GM19455 (cell line): ENCODE results near the gene BCOR.

Source experiments
- ATAC-seq: cut with Tn5 transposase; IDR thresholded peaks from one replicate; pipeline ENCODE4 v1.9.1; 2021; ENCODE audit not compliant: unreplicated experiment

BCOR gene

DNA sequence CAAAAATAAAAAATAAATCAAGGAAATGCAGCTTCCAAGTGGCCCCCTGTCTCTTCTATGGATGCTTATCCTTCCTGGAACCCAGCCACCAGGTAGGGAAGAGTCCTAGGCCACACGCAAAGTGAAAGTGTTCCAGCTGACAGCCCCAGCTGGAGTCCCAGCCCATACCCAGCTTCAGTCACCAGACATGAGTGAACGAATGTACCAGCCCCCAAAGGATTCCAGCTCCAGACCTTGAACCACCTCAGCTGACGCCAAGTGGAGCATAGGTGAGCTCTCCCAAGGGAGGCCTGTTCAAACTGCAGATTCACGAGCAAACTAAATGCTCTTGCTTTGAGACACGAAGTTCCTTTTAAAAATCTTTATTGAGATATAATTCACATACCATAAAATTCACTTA, 62.0 kb downstream of the BCOR start:
- no peak for ATAC-seq

DNA sequence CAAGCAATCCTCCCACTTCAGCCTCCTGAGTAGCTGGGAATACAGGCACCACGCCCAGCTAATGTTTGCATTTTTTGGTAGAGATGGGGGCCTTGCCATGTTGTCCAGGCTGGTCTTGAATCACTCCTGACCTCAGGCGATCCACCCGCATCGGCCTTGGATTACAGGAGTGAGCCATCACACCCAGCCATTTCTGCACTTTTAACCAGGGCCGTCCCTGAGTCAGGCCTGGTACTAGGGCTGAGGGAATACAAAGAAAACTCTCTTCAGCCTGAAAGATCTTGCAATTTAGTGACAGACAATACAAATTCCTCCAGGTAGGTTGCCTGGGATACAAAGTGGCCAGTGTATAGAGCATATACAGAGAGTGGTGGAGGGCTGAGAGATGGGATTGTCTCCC, 65.8 kb downstream of the BCOR start:
- ATAC-seq: no peak

DNA sequence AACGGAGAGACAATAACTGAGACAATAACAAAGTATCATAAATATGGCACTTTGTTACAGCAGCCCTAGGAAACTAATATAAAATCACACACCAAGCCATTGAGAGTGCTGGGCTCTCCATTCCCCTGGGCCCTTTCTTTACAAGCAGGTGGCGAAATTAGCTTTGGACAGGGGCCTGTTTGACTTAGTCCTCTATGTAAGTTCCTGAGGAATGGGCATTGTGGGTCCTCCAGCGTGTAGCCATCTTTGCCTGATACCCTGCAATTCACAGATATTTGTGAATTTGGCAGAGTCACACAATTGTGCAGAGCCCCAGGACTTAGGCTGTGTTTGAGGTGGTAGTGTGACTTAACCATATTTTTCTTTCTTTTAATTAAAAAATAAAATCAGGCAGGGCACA, 67.6 kb downstream of the BCOR start:
- no peak for ATAC-seq

DNA sequence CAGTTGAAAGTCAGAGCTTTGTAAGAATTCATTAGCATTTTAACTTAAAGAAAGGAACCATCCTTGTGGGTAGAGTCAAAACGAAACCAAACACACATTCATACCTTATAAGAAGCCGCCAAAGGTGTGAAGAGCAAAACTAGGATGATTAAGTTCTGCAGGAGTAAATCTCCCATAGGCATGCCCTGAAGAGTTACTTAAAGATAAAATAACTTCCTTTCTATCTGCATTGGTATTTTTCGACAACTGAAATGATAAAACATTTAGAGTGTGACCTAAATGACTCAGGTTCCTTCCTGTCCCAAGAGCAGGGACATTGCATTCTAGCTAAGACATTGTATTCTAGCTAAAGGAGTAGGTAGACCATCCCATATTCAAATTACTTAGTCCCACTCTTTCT, 75.3 kb downstream of the BCOR start:
- no peak for ATAC-seq

DNA sequence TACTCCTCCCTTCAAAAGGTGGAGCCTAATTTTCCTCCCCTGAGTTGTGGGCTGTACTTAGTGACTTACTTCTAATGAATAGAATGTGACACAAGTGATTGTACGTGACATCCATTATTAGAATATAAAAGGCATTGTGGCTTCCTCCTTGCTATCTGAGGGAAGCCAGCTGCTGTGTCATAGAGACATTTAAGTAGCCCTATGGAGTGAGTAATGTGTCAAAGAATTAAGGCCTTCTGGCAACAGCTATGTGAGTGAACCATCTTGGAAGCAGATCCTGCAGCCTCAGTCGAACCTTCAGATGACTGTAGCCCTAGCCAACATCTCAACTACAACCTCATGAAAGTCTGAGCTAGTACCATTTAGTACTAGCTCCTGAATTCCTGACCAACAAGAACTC, 76.1 kb downstream of the BCOR start:
- ATAC-seq: no peak

DNA sequence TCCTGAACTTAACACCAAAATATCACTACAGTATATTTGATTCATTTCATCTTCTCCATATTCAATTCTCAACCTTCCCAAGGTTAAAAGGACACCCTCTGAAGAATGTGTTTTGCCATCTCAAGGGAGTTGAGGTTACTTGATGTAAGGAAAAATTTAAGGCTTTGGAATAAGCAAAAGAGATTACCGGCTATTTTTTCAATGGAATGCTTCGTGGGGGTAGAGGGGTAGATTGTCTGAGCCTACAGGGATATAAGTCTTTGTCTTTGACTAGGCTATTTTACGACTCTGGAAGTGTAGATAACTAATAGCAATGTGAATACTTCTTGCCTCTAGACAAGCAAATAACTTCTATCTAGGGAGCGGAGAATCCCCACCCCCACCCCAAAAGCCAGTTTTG, 78.2 kb downstream of the BCOR start:
- no peak for ATAC-seq

DNA sequence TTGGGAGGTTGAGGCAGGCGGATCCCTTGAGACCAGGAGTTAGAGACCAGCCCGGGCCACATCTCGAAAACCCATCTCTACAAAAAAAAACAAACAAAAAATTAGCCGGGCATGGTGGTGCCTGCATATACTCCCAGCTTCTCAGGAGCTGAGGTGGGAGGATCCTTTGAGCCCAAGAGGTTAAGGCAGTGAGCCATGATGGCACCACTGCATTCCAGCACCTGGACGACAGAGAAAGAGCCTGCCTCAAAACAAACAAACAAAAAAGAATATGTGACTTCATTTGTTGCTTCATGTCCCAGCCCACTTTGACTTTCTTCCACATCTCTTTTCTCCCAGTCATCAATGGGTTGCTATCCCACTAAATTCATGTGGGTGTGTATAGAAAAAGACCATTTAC, 79.7 kb downstream of the BCOR start:
- no peak for ATAC-seq

DNA sequence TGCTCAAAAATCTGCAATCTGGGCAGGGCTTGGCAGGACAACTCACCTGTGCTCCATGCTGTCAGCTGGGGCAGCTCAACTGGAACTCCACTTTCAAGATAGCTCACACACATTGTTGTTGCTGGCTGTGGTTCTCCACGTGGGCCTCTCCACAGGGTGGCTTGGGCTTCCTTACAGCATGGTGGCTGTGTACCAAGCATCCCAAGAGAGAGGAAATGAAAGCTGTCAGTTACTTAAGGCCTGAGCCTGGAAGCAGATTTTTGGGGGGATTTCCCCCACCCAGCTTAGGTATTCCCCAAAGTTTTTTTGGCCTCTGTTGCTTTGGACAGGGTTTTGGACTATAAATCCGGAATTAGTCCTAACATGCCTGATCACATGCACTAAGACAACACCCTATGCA, 81.0 kb downstream of the BCOR start:
- no peak for ATAC-seq

DNA sequence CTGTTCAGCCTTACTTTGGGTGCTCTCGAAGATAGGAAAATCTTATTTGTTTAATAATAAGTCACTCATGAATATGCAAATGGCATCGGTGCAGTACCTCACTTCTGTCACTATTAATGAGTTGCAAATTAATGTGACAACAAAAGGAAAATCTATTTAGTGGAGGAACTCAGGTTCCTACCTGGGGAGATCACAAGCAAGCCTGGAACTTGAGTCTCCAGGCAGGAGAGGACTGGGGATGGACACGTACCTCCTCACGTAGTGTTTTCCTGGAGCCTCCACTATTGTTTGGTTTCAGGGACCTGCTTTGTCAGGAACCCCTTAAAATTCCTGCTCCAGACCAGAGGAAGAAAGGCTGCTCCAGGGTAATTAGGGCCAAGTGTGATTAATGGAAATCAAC, 82.1 kb downstream of the BCOR start:
- no peak for ATAC-seq

DNA sequence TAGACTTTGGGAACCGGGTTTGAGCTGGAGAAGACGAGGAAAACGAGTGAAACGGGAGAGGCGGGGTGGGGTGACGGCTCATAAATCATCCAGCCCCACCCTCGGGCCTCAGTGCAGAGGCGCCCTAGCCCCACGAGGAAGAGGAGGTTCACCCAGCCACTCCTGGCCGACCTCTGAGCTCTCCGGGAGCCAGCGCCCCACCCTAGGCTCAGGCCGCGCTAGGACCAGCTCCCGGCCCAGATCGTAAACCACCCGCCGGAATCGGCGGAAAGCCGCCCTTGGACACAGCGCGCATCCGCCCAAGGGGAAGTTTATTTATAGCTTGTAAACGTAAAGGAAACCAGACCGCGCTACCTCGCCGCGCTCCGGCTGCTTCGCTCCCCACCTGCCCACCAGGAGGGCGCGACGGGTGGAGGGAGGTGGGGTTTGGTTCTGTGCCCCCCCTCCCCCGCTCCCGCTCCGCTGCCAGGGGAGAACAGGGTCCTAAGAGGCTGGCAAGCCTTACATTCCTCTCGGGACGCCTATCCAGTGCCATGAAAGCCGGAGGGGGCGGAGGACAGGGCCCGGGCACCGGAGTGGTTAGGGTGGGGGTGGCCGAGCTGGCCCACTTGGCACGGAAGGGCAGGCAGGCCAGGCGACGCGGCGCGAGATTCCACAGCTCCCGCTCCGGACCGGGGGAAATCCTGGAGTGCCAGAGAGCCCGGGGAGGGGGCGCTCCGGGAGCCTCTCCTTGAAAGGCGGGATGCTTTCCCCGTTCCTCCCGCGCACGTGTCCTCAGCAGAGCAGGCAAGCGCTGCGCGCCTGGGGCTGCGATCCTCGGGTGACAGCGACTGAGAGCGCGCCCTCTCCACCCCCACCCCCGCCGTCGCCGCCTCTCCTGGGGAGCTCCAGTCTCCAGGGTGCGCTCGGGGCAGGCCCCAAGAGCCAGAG, 84.2 kb downstream of the BCOR start:
- peak; percentile 48 for ATAC-seq

DNA sequence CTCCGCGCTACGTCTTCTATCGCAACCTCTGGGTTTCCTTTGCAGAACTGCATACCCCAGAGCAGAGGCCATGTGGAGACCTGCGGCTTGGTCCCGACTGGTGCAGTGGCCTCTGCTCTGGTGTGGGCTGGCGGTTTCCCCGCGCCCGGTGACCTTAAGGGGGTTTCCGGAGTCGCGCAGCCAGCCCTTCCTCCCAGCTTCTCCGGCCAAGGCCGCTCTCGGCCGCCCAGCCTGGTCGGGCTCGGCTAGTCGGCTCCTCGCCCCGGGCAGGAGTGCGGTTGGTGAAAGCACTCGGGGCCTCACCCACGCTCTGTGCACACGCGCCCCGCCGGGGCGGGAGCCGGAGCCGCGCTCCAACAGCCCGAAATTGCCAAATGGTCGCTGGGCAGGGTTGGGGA, 84.9 kb downstream of the BCOR start:
- peak; percentile 43 for ATAC-seq

DNA sequence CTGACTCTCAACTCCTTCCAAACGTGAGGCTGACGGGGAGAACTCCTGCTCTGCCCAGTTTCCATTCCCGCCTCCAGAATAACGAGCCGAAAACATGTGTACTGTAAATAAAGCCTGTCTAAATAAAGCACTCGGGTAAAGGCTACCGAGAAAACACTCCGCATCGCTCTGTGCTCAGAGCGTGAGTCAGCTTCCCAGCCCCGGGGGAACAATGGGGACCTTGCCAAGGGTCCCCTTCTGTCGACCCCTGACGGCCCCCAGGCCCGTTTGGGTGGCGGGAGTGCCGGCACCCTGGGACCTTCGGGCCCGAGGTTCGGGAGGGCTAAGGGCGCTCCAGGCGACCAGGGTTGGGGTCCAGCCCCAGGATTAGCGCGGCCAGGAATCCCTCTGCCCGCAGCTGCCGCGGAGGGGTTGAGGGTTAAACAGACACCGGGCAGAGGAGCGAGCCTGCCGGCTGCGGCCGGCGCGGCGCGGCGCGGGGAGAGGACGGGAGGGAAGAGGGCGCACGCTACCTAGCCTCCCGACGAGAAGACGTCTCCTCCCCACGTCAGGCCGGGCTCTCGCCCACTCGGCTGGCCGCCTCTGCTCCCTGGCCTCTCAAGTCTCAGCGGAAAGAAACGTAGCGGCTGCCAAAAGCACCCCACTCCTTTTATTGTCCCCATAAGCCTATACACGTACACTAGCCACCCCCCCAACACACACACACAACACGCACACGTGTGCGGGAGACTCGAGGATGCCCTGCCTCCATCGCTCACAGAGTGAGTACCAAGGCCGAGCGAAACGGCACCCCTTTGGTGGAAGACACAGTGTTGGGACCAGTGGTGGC, 85.5 kb downstream of the BCOR start:
- peak; percentile 16 for ATAC-seq

DNA sequence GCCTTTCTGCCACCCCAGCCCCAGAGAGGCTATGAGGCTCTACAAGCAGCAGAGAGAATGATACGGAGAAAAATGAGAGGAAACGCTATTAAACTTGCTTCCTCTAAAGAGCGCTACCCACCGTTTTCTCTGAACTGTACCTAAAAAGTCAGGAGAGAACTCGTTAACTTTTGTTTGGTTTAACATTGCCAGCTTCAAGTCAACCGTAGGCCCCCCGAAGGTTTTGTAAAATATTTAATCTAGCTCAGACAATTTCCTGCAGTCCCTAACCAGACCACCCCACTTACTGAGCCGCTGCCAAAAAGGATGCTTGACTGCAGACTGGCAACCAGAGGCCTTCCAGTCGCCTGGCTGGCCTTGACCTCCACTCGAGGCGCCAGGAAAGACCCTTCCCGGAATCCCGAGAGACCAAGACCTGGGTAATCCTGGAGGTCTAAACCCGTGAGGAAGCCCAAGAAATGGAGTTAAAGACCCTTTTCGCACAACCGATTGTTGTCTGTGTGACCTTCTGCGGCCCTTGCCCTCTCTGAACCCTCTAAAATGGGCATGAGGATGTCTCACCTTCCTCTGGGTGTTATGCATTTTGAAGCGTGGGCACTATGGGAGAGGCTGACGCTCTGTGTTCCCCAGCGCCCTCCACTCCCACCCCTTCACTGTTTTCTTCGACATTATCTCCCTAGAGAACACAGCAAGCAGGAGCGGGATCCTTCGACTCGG, 86.3 kb downstream of the BCOR start:
- no peak for ATAC-seq

DNA sequence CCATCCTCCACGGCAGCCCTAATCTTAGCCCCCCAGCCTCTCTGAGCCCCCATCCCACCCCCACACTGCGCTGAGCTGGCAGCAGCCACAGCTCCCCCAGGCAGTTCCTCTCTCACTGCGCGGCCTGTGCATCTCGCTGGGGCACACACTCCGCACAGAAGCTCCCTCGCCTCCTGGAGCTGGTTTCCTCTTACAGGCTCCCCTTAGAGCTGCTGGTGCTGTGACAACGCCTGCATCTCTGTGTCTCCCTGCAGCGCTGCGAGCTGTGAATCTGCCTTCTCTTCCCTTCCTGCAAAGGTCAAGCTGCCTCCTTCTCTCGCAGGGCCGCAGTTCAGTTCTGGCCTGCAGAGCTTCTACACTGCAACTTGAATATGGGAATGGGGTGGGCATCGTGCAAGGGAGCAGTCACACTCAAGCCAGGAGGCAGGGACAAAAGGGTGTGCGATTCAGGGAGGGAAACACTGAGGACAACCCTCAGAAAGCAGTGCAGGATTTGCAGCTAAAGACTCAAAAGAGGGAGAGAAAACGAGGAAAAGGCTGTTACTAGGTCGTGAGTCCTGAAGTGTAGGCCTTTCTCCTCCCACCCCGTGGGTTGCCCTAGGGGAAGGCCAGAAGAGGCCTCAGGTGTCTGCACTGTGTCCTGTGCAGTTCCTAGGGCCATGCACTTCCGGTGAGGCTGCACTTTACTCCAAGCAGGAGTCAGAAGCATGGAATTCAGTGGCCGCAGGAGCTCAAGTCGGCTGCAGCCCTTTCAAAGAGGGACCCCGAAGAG, 87.0 kb downstream of the BCOR start:
- ATAC-seq: no peak

DNA sequence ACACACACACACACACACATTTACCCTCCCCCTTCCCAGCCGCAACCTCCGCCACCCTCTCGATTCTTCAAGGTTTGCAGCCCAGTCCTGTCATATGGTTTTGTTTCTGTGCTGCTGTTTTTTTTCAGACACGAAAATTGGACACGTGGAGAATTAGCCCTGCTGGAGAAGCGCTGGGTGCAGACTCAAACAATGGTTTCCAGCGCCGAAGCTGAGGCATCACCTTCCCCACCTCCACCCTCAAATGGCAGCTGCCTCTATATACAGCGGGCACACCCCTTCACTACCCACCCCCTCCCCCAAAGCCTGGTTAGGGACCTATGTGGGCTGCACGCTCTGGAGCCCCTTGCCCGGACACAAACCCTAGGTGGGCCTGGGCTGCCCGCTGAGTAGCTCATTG, 87.9 kb downstream of the BCOR start:
- ATAC-seq: no peak

DNA sequence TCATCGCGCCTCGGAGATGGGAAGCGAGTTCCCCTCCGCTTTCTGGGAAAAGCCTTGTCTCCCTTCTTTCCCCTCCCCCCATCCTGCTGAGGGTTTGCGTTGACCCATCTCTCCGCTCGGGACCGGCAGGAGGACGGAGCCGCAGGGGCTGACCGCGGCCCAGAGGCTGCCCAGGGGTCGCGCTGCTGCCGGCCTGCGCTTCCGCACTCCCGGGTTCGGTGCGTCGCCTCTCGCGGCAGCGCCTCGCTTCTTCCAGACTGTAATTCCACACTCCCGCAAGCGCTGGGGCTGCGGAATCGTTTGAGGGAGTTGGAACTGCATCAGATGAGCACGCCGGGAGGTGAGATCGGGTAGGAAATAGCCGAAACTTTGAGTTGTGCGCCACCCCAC, 88.3 kb downstream of the BCOR start:
- no peak for ATAC-seq

DNA sequence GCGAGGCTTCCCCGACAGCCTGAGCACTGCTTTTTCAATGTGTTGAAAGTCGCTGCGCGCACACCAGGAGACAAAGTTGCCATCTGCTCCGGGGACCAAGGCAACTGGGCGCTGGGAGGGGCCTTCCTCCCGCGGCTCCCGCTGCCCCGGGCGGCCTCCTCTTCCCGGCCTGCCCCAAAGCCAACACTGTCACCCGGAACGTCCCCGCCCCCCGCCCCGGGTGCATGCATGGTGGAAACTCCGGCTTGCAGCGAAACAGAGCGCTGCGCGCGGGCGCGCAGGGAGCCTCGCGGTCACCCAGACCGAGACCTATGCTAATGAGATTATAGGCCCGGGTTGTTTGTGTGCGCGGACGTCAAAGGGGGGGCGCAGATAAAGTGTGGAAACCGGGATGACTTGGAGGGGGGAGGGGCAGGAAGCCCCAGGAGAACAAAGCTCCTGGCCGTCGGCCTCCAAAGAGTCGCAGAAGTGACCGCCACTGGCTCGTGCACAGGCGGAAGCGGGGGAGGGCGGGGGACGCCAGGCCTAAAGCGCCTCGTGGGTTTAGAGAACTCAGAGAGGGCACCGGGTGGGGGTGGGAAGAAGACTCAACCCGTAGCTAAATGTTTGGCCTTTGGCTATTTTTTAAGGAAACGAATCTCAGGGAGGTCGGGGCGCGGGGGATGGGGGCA, 88.8 kb downstream of the BCOR start:
- no peak for ATAC-seq

DNA sequence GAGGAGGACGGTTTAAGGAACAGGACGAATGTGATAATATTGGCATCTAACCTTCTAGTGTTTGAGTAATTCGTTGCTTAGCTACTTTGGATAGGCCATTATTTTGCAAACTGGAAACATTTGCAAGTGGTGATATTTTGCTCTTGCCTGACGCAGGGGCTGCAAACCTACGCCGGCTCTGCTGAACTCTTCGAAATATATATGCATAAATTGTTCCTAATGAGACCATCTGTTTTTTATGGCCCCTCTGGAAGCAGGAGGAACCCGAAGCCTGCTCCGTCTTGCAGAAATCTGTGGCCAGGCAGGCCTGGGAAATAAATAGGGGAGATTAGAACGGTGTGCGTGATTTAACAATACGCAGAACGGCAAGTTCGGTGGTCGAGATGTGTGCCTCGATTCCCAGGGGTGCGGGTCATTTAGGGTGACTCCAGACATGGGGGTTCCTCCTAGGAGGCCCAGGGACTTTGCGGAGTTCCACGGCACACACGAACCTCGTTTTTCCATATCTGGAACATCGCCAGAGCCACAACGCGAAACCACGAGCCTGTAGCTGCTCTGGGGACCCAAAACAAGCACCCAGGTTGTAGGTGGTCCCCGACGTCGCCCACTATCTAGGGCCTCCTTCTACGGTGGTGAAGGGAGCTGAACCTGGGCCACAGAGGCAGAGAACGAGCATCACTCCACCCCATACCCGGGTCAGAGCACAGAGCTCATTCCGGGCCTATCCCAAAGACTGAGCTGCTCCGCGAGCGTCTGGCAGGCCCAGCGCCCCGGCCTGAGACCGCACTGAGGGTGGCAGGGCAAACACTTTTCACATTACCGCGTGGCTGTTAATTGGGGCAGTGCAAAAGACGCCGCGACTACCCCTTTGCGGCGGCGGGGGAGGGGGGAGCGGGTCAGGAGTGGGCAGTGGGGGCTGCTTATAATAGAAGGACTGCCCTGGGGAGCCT, 89.7 kb downstream of the BCOR start:
- no peak for ATAC-seq

DNA sequence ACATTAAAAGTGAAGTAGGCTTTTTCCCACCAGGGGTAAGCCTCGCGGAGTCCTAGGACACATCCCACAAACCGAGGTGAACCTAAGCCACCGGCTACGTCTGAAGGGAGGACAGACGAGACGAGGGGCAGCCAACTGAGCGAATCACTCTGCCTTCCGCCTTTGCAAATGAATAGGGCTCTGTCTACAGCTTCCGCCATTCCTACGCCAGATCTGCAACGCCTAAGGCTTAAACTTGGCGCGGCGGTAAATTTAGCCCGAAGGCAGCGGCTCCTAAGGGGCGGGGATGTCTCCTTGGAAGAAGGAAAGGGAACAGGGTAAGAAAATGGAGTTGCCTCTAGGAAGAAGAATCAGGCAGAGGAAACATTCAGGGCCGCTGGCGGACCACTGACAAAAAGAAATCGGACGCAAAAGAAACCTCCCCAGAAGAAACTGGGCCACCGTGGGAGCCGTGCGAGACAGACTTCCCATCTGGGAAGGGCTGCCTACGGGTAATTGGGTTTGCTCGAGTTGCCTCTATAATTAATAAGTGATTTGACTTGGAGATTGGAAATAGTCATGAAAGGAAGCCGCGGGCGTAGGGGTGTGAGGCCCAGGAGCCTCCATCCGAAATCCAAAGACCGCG, 90.5 kb downstream of the BCOR start:
- ATAC-seq: no peak
